Breast epithelium (tissue), 4 donors: ENCODE results near the gene TLE1. TPM values are rescaled to one million over a fixed set of nuclear protein-coding genes. Genes with fewer than 3 reads are reported as not detected.

Source experiments
- DNase-seq, 2 donors: peaks; one replicate each; pipeline ENCODE4 v3.0.0-alpha.2; 2019; ENCODE audit warnings: low spot score in 2 of 2
- H3K27ac ChIP-seq, 2 donors: fragments of 200-600 bp; sonication (generic) in 1 of 2; one replicate each; pipeline ENCODE4 v1.5.1; 2016 to 2019; ENCODE audit warnings: mild to moderate bottlenecking in 1 of 2
- H3K27me3 ChIP-seq, 2 donors: fragments of 200-600 bp; sonication (generic) in 1 of 2; one replicate each; pipeline versions ENCODE4 v1.5.1 to v1.6.0; 2017 to 2019; ENCODE audit warnings: control low read depth in 1 of 2, mild to moderate bottlenecking in 1 of 2
- H3K36me3 ChIP-seq: fragments of 200-600 bp; one replicate; pipeline ENCODE4 v1.5.1; 2019
- H3K4me1 ChIP-seq, 2 donors: fragments of 200-600 bp; sonication (generic); one replicate each; pipeline ENCODE4 v1.5.1; 2016 to 2019; ENCODE audit warnings: control low read depth in 1 of 2
- H3K4me3 ChIP-seq, 3 donors: fragments of 200-600 bp; sonication (generic); 1 replicate in 2 of 3; 2 replicates in 1 of 3; pipeline ENCODE4 v1.5.1; 2016 to 2019; ENCODE audit warnings: mild to moderate bottlenecking in 3 of 3, moderate library complexity in 2 of 3
- H3K9me3 ChIP-seq, 2 donors: fragments of 200-600 bp; sonication (generic) in 1 of 2; one replicate each; pipeline ENCODE4 v1.5.1; 2016 to 2019; ENCODE audit warnings: control low read depth in 1 of 2
- CTCF ChIP-seq, 3 donors: fragments of 450-650 bp; IDR thresholded peaks; one replicate each; pipeline ENCODE4 v1.5.1; 2016 to 2017; ENCODE audit warnings: antibody characterized with exemption in 3 of 3, mild to moderate bottlenecking in 3 of 3, moderate library complexity in 3 of 3
- POLR2A ChIP-seq: fragments of 450-650 bp; IDR thresholded peaks from one replicate; pipeline ENCODE4 v1.6.1; 2016; ENCODE audit warnings: antibody characterized with exemption, mild to moderate bottlenecking, moderate library complexity
- POLR2AphosphoS5 ChIP-seq, 3 donors: sonication (generic); formaldehyde crosslinking; IDR thresholded peaks; one replicate each; pipeline ENCODE4 v1.6.1; 2017; ENCODE audit warnings: antibody characterized with exemption in 3 of 3
- intact Hi-C: fragments of 100-400 bp; cut with DNase I; formaldehyde crosslinking; loops from one replicate; pipeline ENCODE4 v1.15.1; 2023; ENCODE audit warnings: low total_unique reads
- total RNA-seq, 3 donors: library from RNA; depleted of rRNA; stranded (reverse); fragments of >200 nt; gene quantifications; one replicate each; pipeline ENCODE4 v1.1.0, GENCODE V29; 2016

TLE1 gene
- total RNA-seq, 3 donors from 2014 or later: 41.1 to 52.1 (median 47.4) TPM

DNA sequence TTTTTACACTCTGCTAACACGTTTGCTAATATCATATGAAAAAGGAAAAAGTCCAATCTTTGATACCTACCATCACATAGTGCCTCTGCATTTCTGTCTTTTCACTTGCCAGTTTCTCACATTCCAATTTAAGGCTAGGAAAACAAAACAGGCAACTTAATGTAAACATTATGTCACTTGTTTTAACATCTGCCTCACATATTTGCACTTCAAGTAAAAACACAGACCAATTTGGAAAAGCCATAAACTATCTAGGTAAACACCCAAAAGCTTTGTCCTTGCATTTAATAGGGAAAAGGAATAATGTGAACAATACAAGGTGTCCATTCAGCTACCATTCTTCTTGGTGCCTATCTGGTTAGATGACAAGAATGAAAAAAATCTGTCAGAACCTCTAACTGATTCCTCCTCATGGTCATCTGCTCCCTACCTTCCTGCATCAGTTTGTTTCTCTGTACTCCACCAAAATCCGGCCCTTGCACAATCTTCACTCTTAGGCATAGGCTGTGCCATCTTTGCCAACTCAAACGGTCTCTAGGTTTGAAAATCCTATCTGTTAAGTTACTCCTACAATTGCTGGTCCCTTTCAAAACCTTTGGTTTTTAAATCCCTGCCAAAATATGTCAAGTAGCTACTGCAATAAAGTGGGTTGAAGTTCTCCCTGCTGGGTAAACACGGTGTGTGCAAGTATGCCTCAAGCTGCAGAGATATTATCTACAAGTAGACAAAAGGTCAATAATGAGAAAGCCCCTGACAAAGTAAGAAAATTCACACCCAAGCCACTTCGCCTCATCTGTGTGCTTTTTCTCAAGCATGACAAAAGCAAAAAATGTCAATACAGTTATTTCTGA is 3.4 kb downstream of the TLE1 start:
- intact Hi-C loops: no loop called here
- H3K27ac ChIP-seq: peak overlapping the region; percentile 29 to 92
- H3K36me3 ChIP-seq: no peaks in the 10 kb centered on the region

GRCh38 chr9:81684635-81685034 is 4.7 kb downstream of the TLE1 start:
- H3K4me3 ChIP-seq: peak overlapping the region in 1 of 3 donors; percentile 90
- intact Hi-C loops: no loop called here
- TF ChIP-seq POLR2AphosphoS5 (IDR thresholded peaks at IDR 0.05) (no peak), CTCF (IDR thresholded peaks at IDR 0.05) (no peak), POLR2A (no peak)

More for the DNA sequence above, 3.4 kb downstream of the TLE1 start:
- Histone ChIP-seq H3K9me3 (no peaks in the 10 kb centered on the region), H3K27me3 (no peaks in the 10 kb centered on the region), H3K4me1 (peaks cover 0 to 13% of the 10 kb centered on the region in 2 donors), H3K4me3 (peak overlapping the region; percentile 80 to 90 (median 84))
- DNase-seq: no peak
- TF ChIP-seq POLR2A (no peak), POLR2AphosphoS5 (IDR thresholded peaks at IDR 0.05) (no peak), CTCF (IDR thresholded peaks at IDR 0.05) (peak in 1 of 3 donors; percentile 24)

DNA sequence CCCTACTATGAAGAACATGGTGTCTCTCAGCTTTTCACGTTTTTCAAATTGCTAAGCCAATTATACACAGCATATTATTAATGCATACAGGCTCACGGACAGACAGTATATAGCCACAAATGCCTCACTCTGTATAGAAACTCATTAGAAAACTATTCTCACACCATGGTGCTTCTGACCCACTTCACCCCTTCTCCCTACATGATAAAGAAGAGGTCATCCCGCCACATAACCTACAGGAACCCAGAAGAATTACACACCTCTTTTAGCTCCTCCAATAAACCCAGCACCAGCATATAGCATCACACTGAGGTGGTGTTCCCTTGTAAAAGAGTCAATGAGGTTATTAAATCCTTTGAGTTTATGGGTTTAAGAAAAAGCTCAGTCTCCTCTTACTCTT is 5.6 kb downstream of the TLE1 start:
- TF ChIP-seq CTCF (IDR thresholded peaks at IDR 0.05) (no peak), POLR2A (no peak), POLR2AphosphoS5 (IDR thresholded peaks at IDR 0.05) (no peak)
- Histone ChIP-seq H3K9me3 (no peaks in the 10 kb centered on the region), H3K36me3 (no peaks in the 10 kb centered on the region), H3K4me1 (peaks cover 0 to 8% of the 10 kb centered on the region in 2 donors), H3K4me3 (no peak overlapping the region), H3K27ac (no peak overlapping the region), H3K27me3 (no peaks in the 10 kb centered on the region)
- intact Hi-C loops: no loop called here
- DNase-seq: no peak

More at GRCh38 chr9:81684635-81685034, 4.7 kb downstream of the TLE1 start:
- no peak for DNase-seq
- H3K9me3 ChIP-seq: no peaks in the 10 kb centered on the region
- no peaks in the 10 kb centered on the region for H3K36me3 ChIP-seq
- no peak overlapping the region for H3K27ac ChIP-seq
- H3K4me1 ChIP-seq: peaks cover 0 to 8% of the 10 kb centered on the region in 2 donors
- no peaks in the 10 kb centered on the region for H3K27me3 ChIP-seq

DNA sequence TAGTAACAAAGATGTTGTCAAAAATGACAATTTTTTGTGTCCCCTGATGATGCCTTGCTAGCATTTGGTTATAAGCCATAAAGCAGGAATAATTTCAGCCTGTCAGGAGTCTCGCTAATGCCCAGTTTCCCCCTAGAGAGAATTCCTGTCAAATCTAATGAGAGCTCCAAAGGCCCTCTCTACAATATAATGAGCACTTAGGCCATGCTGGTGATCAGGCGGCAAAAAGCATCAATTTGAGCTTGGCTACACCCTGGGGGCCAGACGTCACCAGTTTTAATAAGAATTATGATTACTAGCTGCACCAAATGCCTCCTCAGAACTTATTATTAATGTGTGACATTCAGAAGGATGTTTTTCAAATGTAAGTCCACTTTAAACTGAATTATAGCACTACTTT is 6.1 kb downstream of the TLE1 start:
- TF ChIP-seq CTCF (IDR thresholded peaks at IDR 0.05): no peak
- no peak for TF ChIP-seq POLR2A
- no peak for TF ChIP-seq POLR2AphosphoS5 (IDR thresholded peaks at IDR 0.05)
- intact Hi-C loops: no loop called here
- H3K4me1 ChIP-seq: peaks cover 0 to 8% of the 10 kb centered on the region in 2 donors
- no peak overlapping the region for H3K27ac ChIP-seq
- H3K36me3 ChIP-seq: no peaks in the 10 kb centered on the region
- no peaks in the 10 kb centered on the region for H3K9me3 ChIP-seq
- no peaks in the 10 kb centered on the region for H3K27me3 ChIP-seq
- no peak for DNase-seq
- no peak overlapping the region for H3K4me3 ChIP-seq

- intact Hi-C loops: no loop called here
- Histone ChIP-seq H3K4me3 (peak overlapping the region in 1 of 3 donors; percentile 41), H3K27me3 (no peaks in the 10 kb centered on the region), H3K9me3 (no peaks in the 10 kb centered on the region), H3K4me1 (peaks cover 0 to 8% of the 10 kb centered on the region in 2 donors), H3K27ac (no peak overlapping the region), H3K36me3 (no peaks in the 10 kb centered on the region)
- no peak for DNase-seq
- TF ChIP-seq POLR2A: no peak
Observed at GRCh38 chr9:81682797-81683196, 6.5 kb downstream of the TLE1 start.
